Endodermal cell (in vitro differentiated cells): ENCODE results near the gene EPC1. TPM values are rescaled to one million over a fixed set of nuclear protein-coding genes. Genes with fewer than 3 reads are reported as not detected.

ENCODE experiments used
- DNase-seq: peaks from one replicate; pipeline ENCODE4 v3.0.0-alpha.2; 2017
- H3K27ac ChIP-seq: 2 replicates; pipeline ENCODE4 v1.5.1; 2013; ENCODE audit warnings: mild to moderate bottlenecking, low read depth, low read length, moderate library complexity
- H3K27me3 ChIP-seq: 2 replicates; pipeline ENCODE4 v1.6.1; 2013; ENCODE audit warnings: mild to moderate bottlenecking, low read length, moderate library complexity; ENCODE audit not compliant: insufficient read depth, control insufficient read depth, poor library complexity, severe bottlenecking
- H3K36me3 ChIP-seq: 2 replicates; pipeline ENCODE4 v1.7.0; 2013; ENCODE audit warnings: mild to moderate bottlenecking, low read length, moderate library complexity; ENCODE audit not compliant: control insufficient read depth, insufficient read depth
- H3K4me1 ChIP-seq: one replicate; pipeline ENCODE4 v1.7.0; 2013; ENCODE audit warnings: low read length; ENCODE audit not compliant: control insufficient read depth, insufficient read depth
- H3K4me3 ChIP-seq: 2 replicates; pipeline ENCODE4 v1.5.1; 2013; ENCODE audit warnings: mild to moderate bottlenecking, low read length, moderate library complexity
- H3K9ac ChIP-seq: 2 replicates; pipeline ENCODE4 v1.6.1; 2013; ENCODE audit warnings: mild to moderate bottlenecking, low read length, moderate library complexity; ENCODE audit not compliant: poor library complexity, severe bottlenecking; ENCODE audit errors: extremely low read depth
- H3K9me3 ChIP-seq: 2 replicates; pipeline ENCODE4 v1.6.1; 2013; ENCODE audit warnings: mild to moderate bottlenecking, low read length, moderate library complexity; ENCODE audit not compliant: control insufficient read depth
- H3K27ac Mint-ChIP-seq: 2 replicates; pipeline ENCODE4 v1.8.0; 2020; ENCODE audit warnings: mixed read lengths
- H3K27me3 Mint-ChIP-seq: 2 replicates; pipeline ENCODE4 v1.8.0; 2021; ENCODE audit warnings: mild to moderate bottlenecking, mixed read lengths; ENCODE audit not compliant: insufficient read depth
- H3K36me3 Mint-ChIP-seq: 2 replicates; pipeline ENCODE4 v1.8.0; 2020; ENCODE audit warnings: low read depth, mixed read lengths
- H3K4me1 Mint-ChIP-seq: 2 replicates; pipeline ENCODE4 v1.8.0; 2020; ENCODE audit warnings: mixed read lengths
- H3K4me3 Mint-ChIP-seq: 2 replicates; pipeline ENCODE4 v1.8.0; 2020; ENCODE audit warnings: mild to moderate bottlenecking, moderate library complexity, mixed read lengths
- H3K9me3 Mint-ChIP-seq: 2 replicates; pipeline ENCODE4 v1.8.0; 2020; ENCODE audit warnings: mild to moderate bottlenecking, mixed read lengths
- CTCF ChIP-seq: fragments of 200-600 bp; sonication (generic); conservative IDR thresholded peaks from 2 replicates; pipeline ENCODE4 v1.5.0; 2021; ENCODE audit warnings: antibody characterized with exemption, mild to moderate bottlenecking
- WGBS, 2 experiments: methylation state at CpG; one replicate each; pipeline versions ENCODE4 v1.1.5 to v1.1.7; 2013; ENCODE audit warnings: missing lambda C conversion rate in 2 of 2, mixed read lengths in 1 of 2; ENCODE audit not compliant: insufficient coverage in 1 of 2, insufficient read length in 1 of 2; 5-methylcytosine and 5-hydroxymethylcytosine counted together
- total RNA-seq, 2 donors: library from RNA; stranded (reverse); fragmentation: NEBNext Ultra II Directional in 1 of 2; extraction: Animal tissue kit (Norgen Biotek cat#: 25700) in 1 of 2; gene quantifications; 2 replicates in 1 of 2; 3 replicates in 1 of 2; pipeline ENCODE4 v1.2.1, GENCODE V29; 2021

Gene EPC1
- total RNA-seq, 2 donors from 2014 or later = 27.9 to 40.3 TPM

- Histone ChIP-seq H3K9ac (no peak overlapping the region), H3K36me3 (peaks cover 17% of the 10 kb centered on the region), H3K27me3 (no peaks in the 10 kb centered on the region), H3K27ac (no peak overlapping the region), H3K4me1 (no peaks in the 10 kb centered on the region), H3K4me3 (no peak overlapping the region), H3K9me3 (no peaks in the 10 kb centered on the region)
- DNase-seq = no peak
- peak overlapping the region; percentile 0 for H3K27ac Mint-ChIP-seq
- WGBS, 2 experiments = 85 to 95% methylated on average over 4 of the region's 4 CpGs
- no peaks in the 10 kb centered on the region for H3K27me3 Mint-ChIP-seq
- H3K36me3 Mint-ChIP-seq = peaks cover 13% of the 10 kb centered on the region
- peaks cover 13% of the 10 kb centered on the region for H3K4me1 Mint-ChIP-seq
- no peak overlapping the region for H3K4me3 Mint-ChIP-seq
- TF ChIP-seq CTCF = no peak
- no peaks in the 10 kb centered on the region for H3K9me3 Mint-ChIP-seq
Observed at GRCh38 chr10:32318476-32318896, 28.5 kb downstream of the EPC1 start.

GRCh38 chr10:32317795-32318357 lies 29.1 kb downstream of the EPC1 start:
- no peaks in the 10 kb centered on the region for H3K4me1 ChIP-seq
- H3K27ac ChIP-seq = no peak overlapping the region
- Mint-ChIP-seq H3K36me3 (peaks cover 13% of the 10 kb centered on the region), H3K27ac (no peak overlapping the region), H3K4me1 (peaks cover 13% of the 10 kb centered on the region), H3K27me3 (no peaks in the 10 kb centered on the region), H3K4me3 (no peak overlapping the region), H3K9me3 (no peaks in the 10 kb centered on the region)
- H3K9me3 ChIP-seq = no peaks in the 10 kb centered on the region
- TF ChIP-seq CTCF = no peak
- WGBS, 2 experiments = 92 to 100% methylated on average over 2 to 6 of the region's 6 CpGs
- H3K27me3 ChIP-seq = no peaks in the 10 kb centered on the region
- H3K4me3 ChIP-seq = no peak overlapping the region
- H3K9ac ChIP-seq = no peak overlapping the region
- peaks cover 20% of the 10 kb centered on the region for H3K36me3 ChIP-seq
- no peak for DNase-seq

- H3K27ac ChIP-seq = no peak overlapping the region
- H3K4me3 Mint-ChIP-seq = no peak overlapping the region
- H3K4me3 ChIP-seq = no peak overlapping the region
- no peak overlapping the region for H3K9ac ChIP-seq
- no peaks in the 10 kb centered on the region for H3K4me1 ChIP-seq
- WGBS, 2 experiments = 82 to 83% methylated on average over 3 of the region's 3 CpGs
- H3K9me3 Mint-ChIP-seq = no peaks in the 10 kb centered on the region
- no peak for TF ChIP-seq CTCF
- H3K4me1 Mint-ChIP-seq = peaks cover 13% of the 10 kb centered on the region
- H3K36me3 Mint-ChIP-seq = no peaks in the 10 kb centered on the region
- no peaks in the 10 kb centered on the region for H3K27me3 Mint-ChIP-seq
- DNase-seq = no peak
- peak overlapping the region; percentile 24 for H3K27ac Mint-ChIP-seq
- H3K9me3 ChIP-seq = no peaks in the 10 kb centered on the region
- H3K27me3 ChIP-seq = no peaks in the 10 kb centered on the region
- H3K36me3 ChIP-seq = peaks cover 17% of the 10 kb centered on the region
Observed at GRCh38 chr10:32315424-32315823, 31.5 kb downstream of the EPC1 start.
